DOHH2 (cell line): ENCODE measurements around the gene EDEM2.

Experiments used
- H3F3A ChIP-seq: fragments of 200-600 bp; sonication (generic), shearing (Covaris generic); 2 replicates; pipeline ENCODE4 v1.6.0; 2016; ENCODE audit warnings: antibody characterized with exemption, mild to moderate bottlenecking; ENCODE audit not compliant: control insufficient read depth, insufficient read depth
- H3K27ac ChIP-seq: fragments of 200-600 bp; sonication (generic); 2 replicates; pipeline ENCODE4 v1.5.1; 2014; ENCODE audit warnings: low read depth, mild to moderate bottlenecking, low read length, moderate library complexity
- H3K27me3 ChIP-seq: fragments of 200-600 bp; sonication (generic); 2 replicates; pipeline ENCODE4 v1.6.1; 2014; ENCODE audit warnings: mild to moderate bottlenecking, low read length, mixed read lengths; ENCODE audit not compliant: control insufficient read depth
- H3K36me3 ChIP-seq: fragments of 200-600 bp; sonication (generic); 2 replicates; pipeline ENCODE4 v1.6.1; 2014; ENCODE audit warnings: mild to moderate bottlenecking, low read length, moderate library complexity, mixed read lengths; ENCODE audit not compliant: control insufficient read depth
- H3K4me1 ChIP-seq: fragments of 200-600 bp; sonication (generic); 2 replicates; pipeline ENCODE4 v1.6.1; 2014; ENCODE audit warnings: mild to moderate bottlenecking, low read length, mixed read lengths; ENCODE audit not compliant: control insufficient read depth
- H3K4me2 ChIP-seq: fragments of 200-600 bp; sonication (generic); 2 replicates; pipeline ENCODE4 v1.6.0; 2014; ENCODE audit warnings: mild to moderate bottlenecking, low read length, moderate library complexity
- H3K4me3 ChIP-seq: fragments of 200-600 bp; sonication (generic); 2 replicates; pipeline ENCODE4 v1.5.1; 2014; ENCODE audit warnings: mild to moderate bottlenecking, low read length, mixed read lengths
- H3K79me2 ChIP-seq: fragments of 200-600 bp; sonication (generic); 2 replicates; pipeline ENCODE4 v1.6.1; 2014; ENCODE audit warnings: mild to moderate bottlenecking, low read length, mixed read lengths; ENCODE audit not compliant: control insufficient read depth
- H3K9me2 ChIP-seq: fragments of 200-600 bp; sonication (generic); replicated peaks from 2 replicates; pipeline ENCODE4 v1.6.1; 2014; ENCODE audit warnings: mild to moderate bottlenecking, low read length, mixed read lengths; ENCODE audit not compliant: control insufficient read depth
- H3K9me3 ChIP-seq: fragments of 200-600 bp; sonication (generic); 2 replicates; pipeline ENCODE4 v1.6.1; 2014; ENCODE audit warnings: antibody characterized with exemption, low read length, mixed read lengths; ENCODE audit not compliant: control insufficient read depth, insufficient read depth
- H4K20me1 ChIP-seq: fragments of 200-600 bp; sonication (generic); 2 replicates; pipeline ENCODE4 v1.6.0; 2014; ENCODE audit warnings: low read depth, mild to moderate bottlenecking, antibody characterized with exemption, low read length, moderate library complexity; ENCODE audit not compliant: control insufficient read depth, insufficient read depth
- CTCF ChIP-seq: fragments of 200-600 bp; sonication (generic); IDR thresholded peaks from one replicate; pipeline ENCODE4 v1.5.1; 2014; ENCODE audit warnings: antibody characterized with exemption, mild to moderate bottlenecking, low read depth, low read length; ENCODE audit not compliant: poor library complexity, severe bottlenecking
- EZH2phosphoT487 ChIP-seq: fragments of 200-600 bp; sonication (generic); IDR thresholded peaks from 2 replicates; pipeline ENCODE4 v1.6.1; 2017; ENCODE audit warnings: borderline replicate concordance, mild to moderate bottlenecking, antibody characterized with exemption, low read length, moderate library complexity, mixed read lengths

Gene EDEM2

GRCh38 chr20:35066194-35066593, 80.9 kb downstream of the EDEM2 start:
- H3K79me2 ChIP-seq, result peaks cover 51% of the 10 kb centered on the region
- H3K4me1 ChIP-seq, result peaks cover 15% of the 10 kb centered on the region
- H3K9me2 ChIP-seq, result no peaks in the 10 kb centered on the region
- no peak overlapping the region for H3K27ac ChIP-seq
- H3K4me2 ChIP-seq, result no peak overlapping the region
- no peak overlapping the region for H3K4me3 ChIP-seq
- no peaks in the 10 kb centered on the region for H3F3A ChIP-seq
- H3K27me3 ChIP-seq, result no peaks in the 10 kb centered on the region
- H3K36me3 ChIP-seq, result peaks cover 45% of the 10 kb centered on the region
- H3K9me3 ChIP-seq, result no peaks in the 10 kb centered on the region
- no peaks in the 10 kb centered on the region for H4K20me1 ChIP-seq
- TF ChIP-seq EZH2phosphoT487 (no peak), CTCF (no peak)
